ENCODE measurements around the gene MALT1.

DNA sequence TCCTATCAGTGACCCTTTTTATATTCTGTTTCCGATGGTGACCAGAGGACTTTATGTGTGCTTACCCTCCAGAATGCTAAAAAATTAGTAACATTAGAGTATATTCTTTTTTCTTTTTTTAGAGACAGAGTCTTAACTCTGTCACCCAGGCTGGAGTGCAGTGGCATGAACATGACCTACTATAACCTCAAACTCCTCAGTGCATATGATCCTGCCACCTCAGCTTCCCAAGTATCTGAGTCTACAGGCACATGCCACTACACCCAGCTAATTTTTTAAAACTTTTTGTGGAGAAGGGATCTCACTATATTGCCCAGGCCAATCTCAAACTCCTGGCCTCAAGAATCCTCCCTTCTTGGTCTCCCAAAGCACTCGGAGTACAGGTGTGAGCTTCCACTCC lies 74.6 kb downstream of the MALT1 start:
- TF ChIP-seq CTCF (IDR thresholded peaks at IDR 0.05 in 4 of 5, conservative IDR thresholded peaks at IDR 0.05 in 1 of 5) (no peak), POLR2A (IDR thresholded peaks at IDR 0.05) (no peak)
